Spleen (tissue), 11 donors: Measurements from ENCODE around the gene PODXL2. TPM values are rescaled to one million over a fixed set of nuclear protein-coding genes. Genes with fewer than 3 reads are reported as not detected.
A peak's percentile ranks its signal among the peaks of the same experiment; 100 is the strongest.

Experiments
- DNase-seq: peaks from one replicate; pipeline ENCODE4 v3.0.0-alpha.2; 2020
- H3K27ac ChIP-seq, 8 donors: fragments of 200-600 bp; sonication (generic) in 7 of 8; 1 replicate in 4 of 8; 2 replicates in 4 of 8; pipeline versions ENCODE4 v1.5.0 to v1.8.0; 2016 to 2021; ENCODE audit warnings: inconsistent platforms in 4 of 8, mild to moderate bottlenecking in 4 of 8, moderate library complexity in 1 of 8
- H3K27me3 ChIP-seq, 7 donors: fragments of 200-600 bp; sonication (generic) in 6 of 7; replicated peaks in 1 of 7; 1 replicate in 4 of 7; 2 replicates in 3 of 7; pipeline versions ENCODE4 v1.5.0 to v1.8.0; 2016 to 2021; ENCODE audit warnings: inconsistent platforms in 3 of 7, mild to moderate bottlenecking in 1 of 7
- H3K36me3 ChIP-seq, 6 donors: fragments of 200-600 bp; sonication (generic) in 5 of 6; 1 replicate in 4 of 6; 2 replicates in 2 of 6; pipeline versions ENCODE4 v1.5.0 to v1.8.0; 2016 to 2021; ENCODE audit warnings: inconsistent platforms in 2 of 6
- H3K4me1 ChIP-seq, 6 donors: fragments of 200-600 bp; sonication (generic) in 5 of 6; 1 replicate in 3 of 6; 2 replicates in 3 of 6; pipeline versions ENCODE4 v1.5.0 to v1.8.0; 2016 to 2021; ENCODE audit warnings: inconsistent platforms in 3 of 6
- H3K4me3 ChIP-seq, 8 donors: fragments of 200-600 bp; sonication (generic) in 7 of 8; 1 replicate in 4 of 8; 2 replicates in 4 of 8; pipeline versions ENCODE4 v1.5.0 to v1.8.0; 2016 to 2021; ENCODE audit warnings: inconsistent platforms in 4 of 8, mild to moderate bottlenecking in 4 of 8, moderate library complexity in 2 of 8
- H3K9me3 ChIP-seq, 8 donors: fragments of 200-600 bp; sonication (generic) in 7 of 8; 1 replicate in 4 of 8; 2 replicates in 4 of 8; pipeline versions ENCODE4 v1.5.0 to v1.8.0; 2016 to 2021; ENCODE audit warnings: inconsistent platforms in 4 of 8
- CTCF ChIP-seq, 11 experiments: fragments of 200-600 bp in 7 of 11; fragments of 450-650 bp in 4 of 11; sonication (generic) in 4 of 11; IDR thresholded peaks in 8 of 11; conservative IDR thresholded peaks in 3 of 11; 1 replicate in 7 of 11; 2 replicates in 4 of 11; pipeline versions ENCODE4 v1.4.0 to v1.8.0; 2016 to 2021; ENCODE audit warnings: antibody characterized with exemption in 11 of 11, inconsistent platforms in 4 of 11, mild to moderate bottlenecking in 1 of 11
- POLR2A ChIP-seq, 3 donors: fragments of 450-650 bp; IDR thresholded peaks; one replicate each; pipeline ENCODE4 v1.5.1; 2017; ENCODE audit warnings: antibody characterized with exemption in 3 of 3, mild to moderate bottlenecking in 1 of 3
- POLR2AphosphoS5 ChIP-seq, 3 donors: sonication (generic); formaldehyde crosslinking; IDR thresholded peaks; one replicate each; pipeline ENCODE4 v1.5.1; 2017; ENCODE audit warnings: antibody characterized with exemption in 3 of 3
- WGBS, 5 donors: extraction: QIAGEN DNeasy Blood & Tissue Kit in 3 of 5; methylation state at CpG; one replicate each; pipeline versions ENCODE4 v1.1.5 to v1.1.7; 2013 to 2018; 5-methylcytosine and 5-hydroxymethylcytosine counted together
- intact Hi-C: fragments of 100-400 bp; cut with DNase I; formaldehyde crosslinking; loops from one replicate; pipeline ENCODE4 v1.15.0; 2023; ENCODE audit warnings: low total_unique reads
- polyA plus RNA-seq, 3 donors: library from polyadenylated mRNA; stranded (reverse); fragments of 200-250 nt; gene quantifications; one replicate each; pipeline ENCODE4 v1.2.1, GENCODE V29; 2013
- total RNA-seq, 7 donors: library from RNA; depleted of rRNA in 3 of 7; stranded (reverse); fragments of >200 nt in 3 of 7; fragmentation: NEBNext Ultra II Directional in 4 of 7; extraction: Animal tissue kit (Norgen Biotek cat#: 25700) in 4 of 7; gene quantifications; one replicate each; pipeline versions ENCODE4 v1.1.0 to v1.2.1, GENCODE V29; 2016 to 2021
- donor health status: healthy with polysubstance abuse.
- donor health status: DM: no; HTN: no; CAD: no; lungs with moderate emphysema.
- donor health status: DM: no; HTN: no; CAD: no.
- donor health status: Bipolar disorder and iron deficiency.
- donor health status: healthy.
- donor health status: DM: no; HTN: no; CAD: no.
- donor health status: DM: yes; HTN: yes; CAD: no.

The PODXL2 gene
- total and polyA plus RNA-seq, 10 donors, result 0.77 to 3.1 (median 2.4) TPM

GRCh38 chr3:127688416-127689265, 59.7 kb downstream of the PODXL2 start:
- no peak for TF ChIP-seq CTCF (IDR thresholded peaks at IDR 0.05 in 8 of 11, conservative IDR thresholded peaks at IDR 0.05 in 3 of 11)
- no peak for TF ChIP-seq POLR2A (IDR thresholded peaks at IDR 0.05)
- TF ChIP-seq POLR2AphosphoS5 (IDR thresholded peaks at IDR 0.05), result no peak
- Histone ChIP-seq H3K27me3 (no peaks in the 10 kb centered on the region), H3K4me3 (no peak overlapping the region), H3K27ac (no peak overlapping the region), H3K4me1 (peaks cover 0 to 24% (median 8%) of the 10 kb centered on the region in 6 donors), H3K9me3 (no peaks in the 10 kb centered on the region), H3K36me3 (peaks cover 0 to 49% (median 6%) of the 10 kb centered on the region in 6 donors)
- WGBS, 5 donors, result 85 to 90% (median 86%) methylated on average over 19 to 20 of the region's 20 CpGs
- peak; percentile 55 for DNase-seq
- intact Hi-C loops, result no loop called here

GRCh38 chr3:127689266-127689860, 60.4 kb downstream of the PODXL2 start:
- H3K36me3 ChIP-seq, result peaks cover 0 to 53% (median 7%) of the 10 kb centered on the region in 6 donors
- no peaks in the 10 kb centered on the region for H3K9me3 ChIP-seq
- no peaks in the 10 kb centered on the region for H3K27me3 ChIP-seq
- intact Hi-C loops, result no loop called here
- DNase-seq, result peak; percentile 64
- H3K27ac ChIP-seq, result no peak overlapping the region
- TF ChIP-seq POLR2AphosphoS5 (IDR thresholded peaks at IDR 0.05) (peak in 1 of 3 donors; percentile 11), CTCF (IDR thresholded peaks at IDR 0.05 in 8 of 11, conservative IDR thresholded peaks at IDR 0.05 in 3 of 11) (no peak), POLR2A (IDR thresholded peaks at IDR 0.05) (no peak)
- WGBS, 5 donors, result 90 to 96% (median 92%) methylated on average over 16 to 19 of the region's 19 CpGs
- peaks cover 0 to 18% (median 5%) of the 10 kb centered on the region in 6 donors for H3K4me1 ChIP-seq
- no peak overlapping the region for H3K4me3 ChIP-seq

GRCh38 chr3:127690106-127690505, 61.1 kb downstream of the PODXL2 start:
- intact Hi-C loops, result loop anchor here (10.0 kb wide), 1 partner anchor 135 kb away; the partner anchor contains the start of gene MGLL
- Histone ChIP-seq H3K9me3 (no peaks in the 10 kb centered on the region), H3K27me3 (no peaks in the 10 kb centered on the region), H3K4me1 (peaks cover 0 to 19% (median 2%) of the 10 kb centered on the region in 6 donors), H3K36me3 (peaks cover 0 to 61% (median 7%) of the 10 kb centered on the region in 6 donors), H3K4me3 (no peak overlapping the region), H3K27ac (peak overlapping the region in 1 of 8 donors; percentile 50)
- TF ChIP-seq POLR2AphosphoS5 (IDR thresholded peaks at IDR 0.05) (no peak), CTCF (IDR thresholded peaks at IDR 0.05 in 8 of 11, conservative IDR thresholded peaks at IDR 0.05 in 3 of 11) (no peak), POLR2A (IDR thresholded peaks at IDR 0.05) (no peak)
- DNase-seq, result peak; percentile 35
- 71 to 92% (median 78%) methylated on average over 3 to 4 of the region's 4 CpGs for WGBS, 5 donors
